T follicular helper cell (primary cell): ENCODE data around the gene RNF169.

ENCODE experiments used
- DNase-seq: peaks from one replicate; pipeline ENCODE4 v3.0.0-alpha.2; 2020; ENCODE audit warnings: low read depth
- total RNA-seq, 2 experiments: gene quantifications; one replicate each; lab custom pipeline; 2026; lab: John Stamatoyannopoulos, UW

RNF169 gene, protein sequence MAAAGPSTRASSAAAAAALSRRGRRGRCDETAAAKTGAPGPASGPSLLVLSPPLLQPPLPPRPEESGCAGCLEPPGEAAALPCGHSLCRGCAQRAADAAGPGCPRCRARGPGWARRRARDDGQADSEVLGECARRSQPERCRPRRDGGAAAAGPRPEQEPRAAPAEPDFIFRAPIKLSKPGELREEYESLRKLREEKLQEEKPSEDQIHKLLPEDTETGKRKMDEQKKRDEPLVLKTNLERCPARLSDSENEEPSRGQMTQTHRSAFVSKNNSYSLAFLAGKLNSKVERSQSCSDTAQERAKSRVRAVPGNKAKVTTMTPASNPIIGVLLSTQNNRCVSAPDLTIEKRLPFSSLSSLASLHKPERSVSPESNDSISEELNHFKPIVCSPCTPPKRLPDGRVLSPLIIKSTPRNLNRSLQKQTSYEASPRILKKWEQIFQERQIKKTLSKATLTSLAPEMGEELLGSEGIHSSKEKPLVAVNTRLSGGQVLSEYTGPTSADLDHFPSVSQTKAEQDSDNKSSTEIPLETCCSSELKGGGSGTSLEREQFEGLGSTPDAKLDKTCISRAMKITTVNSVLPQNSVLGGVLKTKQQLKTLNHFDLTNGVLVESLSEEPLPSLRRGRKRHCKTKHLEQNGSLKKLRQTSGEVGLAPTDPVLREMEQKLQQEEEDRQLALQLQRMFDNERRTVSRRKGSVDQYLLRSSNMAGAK
- total RNA-seq, result 67.9 to 111 reads per million in 2 experiments

DNA sequence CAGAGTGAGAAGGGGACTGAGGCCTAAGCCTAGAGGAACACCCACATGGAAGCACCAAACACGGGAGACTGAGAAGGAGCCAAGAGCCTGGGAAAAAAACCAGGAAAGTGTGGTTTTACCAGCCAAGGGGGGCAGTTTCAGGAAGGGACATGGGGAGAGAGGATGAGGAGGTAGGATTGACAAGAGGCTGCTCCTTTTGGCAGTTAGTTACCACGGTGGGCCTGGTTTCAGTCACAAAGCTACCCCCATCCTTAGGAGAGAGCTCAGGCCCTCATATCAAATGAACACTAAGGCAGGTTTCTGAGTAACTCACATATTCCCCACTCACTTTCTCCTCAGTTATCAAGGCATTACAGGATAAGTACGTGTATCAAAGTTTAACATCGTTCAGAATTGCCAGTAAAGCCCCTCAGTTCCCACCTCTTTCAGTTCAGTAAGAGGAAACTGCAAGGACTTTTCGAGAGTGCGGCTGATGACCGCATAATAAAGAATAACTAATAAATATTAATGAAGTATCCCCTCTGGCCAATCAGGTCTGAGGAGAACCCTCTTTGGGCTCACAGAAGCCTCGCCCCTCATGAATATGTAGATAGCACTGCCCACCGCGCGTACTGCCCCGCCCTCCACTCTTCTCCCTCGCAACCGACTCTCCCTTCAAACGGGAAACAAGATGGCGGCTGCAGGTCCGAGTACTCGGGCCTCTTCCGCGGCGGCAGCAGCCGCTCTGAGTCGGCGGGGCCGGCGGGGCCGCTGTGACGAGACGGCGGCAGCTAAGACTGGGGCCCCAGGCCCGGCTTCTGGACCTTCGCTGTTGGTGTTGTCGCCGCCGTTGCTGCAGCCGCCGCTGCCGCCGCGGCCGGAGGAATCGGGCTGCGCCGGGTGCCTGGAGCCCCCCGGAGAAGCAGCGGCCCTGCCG is at the start of gene RNF169:
Gene RNF169 (plus strand): TSS at position 639 of the 916 bp plus-strand sequence. CDS start 32 bp downstream, at position 671.
- DNase-seq, result peak; percentile 83

DNA sequence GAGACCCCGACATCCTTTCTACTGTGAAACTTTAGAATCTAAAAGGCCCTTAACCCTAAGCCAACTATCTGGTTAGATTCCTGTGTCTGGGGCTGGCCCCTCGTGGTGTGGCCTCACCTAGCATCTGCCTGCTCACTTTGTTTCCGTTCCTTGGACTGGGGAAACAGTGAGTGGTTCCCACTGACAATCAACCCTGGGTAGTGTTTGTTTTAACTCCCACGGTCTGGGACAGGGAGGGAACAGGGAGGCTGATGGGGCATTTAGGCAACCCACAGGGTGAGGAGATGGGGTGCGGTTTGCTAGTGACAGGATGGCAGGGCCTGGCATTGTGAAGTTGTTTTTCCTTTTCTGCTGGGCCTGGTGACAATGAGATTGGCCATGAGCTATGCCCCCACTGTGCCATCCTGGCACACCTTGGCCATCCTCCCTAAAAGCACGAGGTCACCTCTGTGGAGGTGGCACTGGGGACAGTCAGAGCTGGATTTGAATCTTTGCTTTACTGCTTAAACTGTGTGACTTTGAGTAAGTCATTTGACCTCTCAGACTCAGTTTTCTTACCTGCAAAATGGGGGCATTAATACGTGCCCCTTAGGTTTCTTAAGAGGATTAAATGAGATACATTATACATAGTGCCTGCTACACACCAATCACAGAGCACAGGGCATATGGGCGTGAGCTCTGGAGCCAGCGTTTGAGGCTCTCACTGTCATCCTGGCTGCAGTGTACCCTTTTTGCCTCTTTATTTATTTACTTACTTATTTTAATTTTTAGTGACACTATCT is 48.8 kb upstream of the RNF169 start:
- DNase-seq, result no peak

DNA sequence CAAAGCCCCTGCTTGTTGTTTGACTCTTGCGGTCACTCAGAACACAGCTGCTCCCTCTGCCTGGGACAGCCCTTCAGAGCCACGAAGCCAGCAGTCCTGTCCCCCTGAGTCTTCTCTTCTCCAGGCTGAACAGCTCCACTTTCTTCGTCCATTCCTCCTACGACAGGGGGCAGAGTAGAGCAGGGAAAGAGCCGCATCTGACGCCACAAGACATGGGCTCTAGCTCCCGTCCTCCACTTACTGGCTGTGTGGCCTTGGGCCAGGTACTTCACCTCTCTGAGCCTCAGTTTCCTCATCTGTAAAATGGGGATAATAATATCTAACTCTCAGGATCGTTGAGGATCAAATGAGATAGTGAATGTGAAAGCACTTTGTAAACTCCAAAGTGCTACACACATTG is 47.3 kb upstream of the RNF169 start:
- no peak for DNase-seq

DNA sequence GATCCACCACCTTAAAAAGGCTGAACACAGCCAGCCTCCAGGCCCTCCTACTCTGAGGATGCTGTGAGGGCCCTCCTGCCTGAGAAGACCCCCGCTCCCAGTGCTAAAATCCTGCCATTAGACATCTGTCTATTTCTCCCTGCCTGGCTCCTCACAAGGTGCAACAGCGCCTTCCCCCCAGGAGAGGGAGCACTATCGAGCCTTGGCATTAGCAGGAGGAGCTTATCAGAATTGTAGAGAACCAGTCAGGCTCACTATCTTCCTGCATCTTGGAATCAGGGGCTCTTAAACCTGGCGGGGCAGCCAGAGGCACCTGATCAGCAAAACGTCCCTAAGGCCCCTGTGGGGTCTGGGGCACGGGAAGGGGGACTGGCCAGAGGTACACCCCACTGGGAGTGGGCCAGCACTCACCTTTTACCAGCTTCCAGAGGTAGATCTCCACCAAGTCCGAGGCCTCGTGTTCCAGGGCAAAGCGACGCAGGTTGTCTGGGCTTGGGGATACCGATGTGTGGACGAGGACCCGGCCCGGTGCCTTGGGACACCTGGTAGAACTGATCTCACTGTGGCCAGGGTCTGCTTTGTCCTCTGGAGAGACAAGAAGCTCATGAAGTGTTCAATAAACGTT is 46.2 kb upstream of the RNF169 start:
- peak; percentile 34 for DNase-seq

DNA sequence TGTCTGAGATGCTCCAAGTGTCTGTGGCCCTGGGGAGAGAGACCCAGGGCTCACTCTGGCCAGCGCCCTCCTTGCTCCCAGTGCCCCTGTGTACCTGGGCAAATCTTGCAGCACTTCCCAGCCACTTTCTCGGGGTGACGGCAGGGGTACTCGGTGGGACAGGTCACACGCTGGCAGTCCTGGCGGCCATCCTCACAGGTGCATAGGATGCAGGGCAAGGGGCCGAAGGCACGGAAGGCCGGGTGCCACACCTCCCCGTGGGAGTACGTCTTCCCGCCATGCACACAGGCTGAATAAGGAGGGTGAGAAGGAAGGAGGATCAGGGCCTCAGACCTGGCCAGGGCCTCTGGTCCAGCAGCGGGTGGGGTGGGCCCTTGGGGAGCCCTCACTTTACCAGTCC is 45.4 kb upstream of the RNF169 start:
- DNase-seq, result no peak

DNA sequence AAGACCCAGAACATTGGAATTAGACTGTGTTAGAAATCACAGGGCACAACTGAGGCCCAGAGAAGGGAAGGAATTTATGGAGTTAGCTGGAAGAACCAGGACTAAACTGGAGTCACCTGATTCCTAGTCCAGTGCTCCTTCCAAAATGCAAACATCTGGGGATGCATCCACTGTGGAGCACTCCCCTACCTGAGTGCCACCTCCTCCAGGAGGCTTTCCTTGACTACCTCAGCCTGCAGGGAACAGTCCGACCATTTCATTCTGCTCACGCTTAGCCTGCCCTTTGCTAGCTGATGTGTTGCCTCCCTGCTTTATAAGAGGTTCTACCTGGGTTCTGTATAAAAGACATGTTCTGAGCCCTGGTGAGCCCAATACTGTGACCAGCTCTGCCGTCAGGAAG is 41.5 kb upstream of the RNF169 start:
- no peak for DNase-seq

DNA sequence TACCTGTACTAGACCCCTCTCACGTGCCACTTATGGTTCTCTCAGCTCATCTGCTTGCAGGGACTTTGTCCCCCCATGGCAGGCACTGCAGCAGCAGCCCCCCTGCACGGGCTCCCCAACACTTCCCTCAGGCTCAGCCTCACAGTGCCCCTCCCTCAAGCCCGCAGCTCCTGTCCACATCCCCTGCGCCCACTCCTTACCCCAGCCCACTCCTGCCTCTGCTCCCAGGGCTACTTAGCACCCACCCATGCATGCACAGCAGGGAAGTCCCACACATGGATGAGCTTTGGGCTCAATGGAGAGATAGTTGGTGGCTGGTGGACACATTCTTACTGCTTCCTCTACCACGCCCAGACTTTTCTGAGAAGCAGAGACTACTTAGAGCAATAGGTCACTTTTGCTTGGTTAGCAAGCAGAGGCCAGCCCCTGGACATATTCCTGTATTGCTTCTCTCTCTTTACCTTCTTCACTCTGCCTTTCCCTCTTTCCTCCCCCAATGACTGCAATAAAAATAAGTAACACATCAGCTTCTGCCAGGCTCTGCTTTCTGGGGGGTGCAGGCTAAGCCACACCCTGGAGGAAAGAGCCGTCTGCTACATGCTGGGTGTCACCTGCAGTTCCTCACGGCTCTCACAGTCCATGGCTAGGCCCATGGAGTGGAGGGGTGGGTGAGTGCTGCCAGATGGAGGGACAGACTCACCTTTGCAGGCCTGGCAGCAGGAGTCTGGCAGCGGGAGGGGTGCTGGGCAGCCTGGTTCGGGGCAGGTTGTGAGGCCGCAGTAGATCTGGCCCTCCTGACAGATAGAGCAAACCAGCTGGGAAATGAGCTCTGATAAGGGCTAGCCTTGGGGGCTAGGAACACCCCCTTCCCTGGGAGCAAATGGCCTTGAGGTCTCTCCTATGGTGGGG is 40.8 kb upstream of the RNF169 start:
- DNase-seq, result no peak

DNA sequence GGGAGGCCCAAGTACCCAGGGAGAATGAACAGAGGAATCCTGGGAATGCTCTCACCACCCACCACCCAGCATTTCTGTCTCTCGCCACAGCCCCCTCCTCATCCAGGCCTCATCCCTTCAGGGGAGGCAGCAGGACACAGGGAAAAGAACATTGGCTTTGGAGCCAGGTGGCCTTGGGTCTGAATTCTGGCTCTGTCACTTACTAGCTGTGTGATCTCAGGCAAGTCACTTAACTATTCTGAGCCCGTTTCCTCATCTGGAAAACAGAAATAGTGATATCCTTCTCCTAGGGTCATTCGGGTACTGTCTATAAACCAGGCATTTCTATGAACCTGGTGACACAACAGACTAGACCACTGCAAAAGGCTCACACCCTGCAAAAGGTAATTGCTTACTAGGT is 39.5 kb upstream of the RNF169 start:
- DNase-seq, result no peak

DNA sequence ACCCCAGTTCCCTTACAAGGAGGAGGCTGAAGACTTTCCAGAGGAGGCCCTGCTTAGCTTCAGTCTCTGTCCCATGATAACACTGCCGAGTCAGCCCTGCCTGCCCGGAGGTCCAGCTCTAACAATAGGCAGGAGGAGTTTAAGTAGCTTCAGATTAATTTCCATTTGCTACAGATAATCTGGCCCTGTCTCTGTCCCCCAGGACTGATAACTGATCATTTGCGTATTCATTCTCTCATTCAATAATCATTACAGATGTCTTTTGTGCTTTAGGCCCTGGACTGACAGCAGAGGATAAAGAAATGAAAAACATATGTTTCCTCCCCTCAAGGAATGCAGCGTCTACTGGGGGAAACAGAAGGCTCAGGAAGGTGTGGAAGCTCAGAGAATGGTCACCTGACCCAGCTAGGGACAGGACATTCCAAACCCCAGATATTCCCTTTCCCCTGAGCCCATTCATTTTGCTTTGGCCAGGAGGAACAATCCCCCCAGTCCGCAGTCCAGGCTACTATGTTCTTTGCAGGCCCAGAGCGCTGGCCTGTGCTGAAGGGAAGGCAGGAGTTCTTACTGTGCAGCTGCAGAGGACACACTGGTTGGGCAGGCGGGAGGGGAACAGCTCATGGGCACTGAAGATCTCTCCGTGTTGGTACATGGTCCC is 38.2 kb upstream of the RNF169 start:
- DNase-seq, result no peak

DNA sequence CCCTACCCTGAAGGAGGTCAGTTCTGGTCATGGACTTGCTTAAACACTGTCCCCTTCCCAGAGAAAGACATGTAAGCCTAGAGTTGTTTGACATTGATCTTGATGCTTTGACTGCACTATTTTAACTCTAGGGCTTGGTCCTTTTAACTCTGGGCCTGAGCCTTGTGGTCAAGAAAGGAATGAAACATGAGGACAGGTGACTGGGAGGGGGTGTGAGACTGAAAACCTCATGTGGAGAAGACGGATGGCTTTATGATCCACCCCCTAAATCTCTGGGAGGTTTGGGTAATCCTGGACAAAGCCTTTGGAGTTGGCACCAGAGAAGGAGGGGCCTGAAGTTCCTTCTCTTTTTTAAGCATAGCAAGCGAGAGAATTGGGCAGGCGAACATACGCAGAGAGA is 35.0 kb upstream of the RNF169 start:
- DNase-seq, result no peak

DNA sequence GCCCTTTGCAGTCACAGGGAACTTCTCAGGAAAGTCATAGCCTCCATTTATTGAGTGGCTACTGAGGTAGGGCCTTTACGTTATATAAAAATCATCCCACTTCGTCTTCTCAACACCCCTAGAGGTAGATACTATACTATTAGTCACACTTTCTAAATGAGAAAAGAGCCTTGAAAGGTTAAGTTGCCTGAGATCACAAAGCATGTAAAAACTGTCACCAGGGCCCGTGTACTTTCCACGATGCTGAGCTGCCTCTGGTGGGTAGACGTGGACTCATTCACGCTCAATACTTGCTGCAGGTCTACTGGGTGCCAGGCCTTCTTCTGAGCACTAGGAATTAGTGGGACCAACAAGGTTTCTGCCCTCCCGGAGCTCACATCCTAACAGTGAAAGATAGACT is 33.7 kb upstream of the RNF169 start:
- DNase-seq, result no peak

DNA sequence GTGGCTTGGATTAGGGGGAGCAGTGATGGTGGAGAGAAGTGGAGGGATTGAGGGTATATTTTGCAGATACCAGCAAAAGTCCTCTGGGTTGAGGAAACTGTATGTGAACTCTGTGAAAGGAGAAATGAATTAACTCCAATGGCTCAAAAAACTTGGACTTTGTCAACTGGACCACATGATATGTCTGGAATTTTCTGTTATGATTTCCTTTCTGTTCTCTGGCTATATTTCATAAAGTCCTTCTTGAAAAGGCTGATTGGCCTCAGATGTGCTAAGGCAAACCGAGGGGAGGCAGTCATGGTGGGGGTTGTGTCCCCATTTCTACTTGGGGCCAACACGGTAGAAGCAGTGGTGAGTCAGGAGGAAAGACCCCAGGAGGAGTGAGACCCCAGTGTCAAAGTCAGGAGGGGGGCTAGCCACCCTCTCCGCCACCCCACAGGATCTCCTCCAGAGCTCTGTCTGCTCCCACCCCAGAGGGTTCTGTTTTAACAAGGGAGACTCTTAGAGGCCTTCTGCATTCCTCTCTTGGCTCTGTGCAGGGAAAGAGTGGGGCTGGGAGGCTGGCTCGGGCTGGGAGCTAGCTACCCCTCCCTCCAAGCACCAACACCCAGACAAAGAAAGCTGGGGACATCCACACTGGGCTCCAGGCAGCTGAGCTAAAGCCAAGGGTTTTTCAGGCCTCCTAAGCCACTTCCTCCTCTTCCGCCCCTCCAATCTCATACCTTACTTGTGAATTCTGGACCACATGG is 31.3 kb upstream of the RNF169 start:
- no peak for DNase-seq

DNA sequence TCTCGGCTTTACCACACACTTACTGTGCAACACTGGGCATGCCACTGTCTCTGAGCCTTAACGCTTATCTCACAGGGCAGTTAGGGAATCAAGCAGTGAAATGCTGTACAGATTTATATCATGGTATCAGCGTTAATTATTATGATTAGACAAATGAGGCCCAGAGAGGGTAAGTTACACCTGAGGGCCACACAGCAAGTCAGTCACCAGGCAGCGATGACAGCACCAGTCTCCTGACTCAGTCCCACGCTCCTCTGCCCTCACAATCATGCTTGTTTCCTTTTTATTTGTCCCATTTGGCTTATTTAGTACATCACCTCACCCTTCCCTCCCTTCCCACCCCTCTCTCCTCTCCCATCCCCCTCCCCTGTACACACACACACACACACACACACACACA is 29.6 kb upstream of the RNF169 start:
- no peak for DNase-seq

DNA sequence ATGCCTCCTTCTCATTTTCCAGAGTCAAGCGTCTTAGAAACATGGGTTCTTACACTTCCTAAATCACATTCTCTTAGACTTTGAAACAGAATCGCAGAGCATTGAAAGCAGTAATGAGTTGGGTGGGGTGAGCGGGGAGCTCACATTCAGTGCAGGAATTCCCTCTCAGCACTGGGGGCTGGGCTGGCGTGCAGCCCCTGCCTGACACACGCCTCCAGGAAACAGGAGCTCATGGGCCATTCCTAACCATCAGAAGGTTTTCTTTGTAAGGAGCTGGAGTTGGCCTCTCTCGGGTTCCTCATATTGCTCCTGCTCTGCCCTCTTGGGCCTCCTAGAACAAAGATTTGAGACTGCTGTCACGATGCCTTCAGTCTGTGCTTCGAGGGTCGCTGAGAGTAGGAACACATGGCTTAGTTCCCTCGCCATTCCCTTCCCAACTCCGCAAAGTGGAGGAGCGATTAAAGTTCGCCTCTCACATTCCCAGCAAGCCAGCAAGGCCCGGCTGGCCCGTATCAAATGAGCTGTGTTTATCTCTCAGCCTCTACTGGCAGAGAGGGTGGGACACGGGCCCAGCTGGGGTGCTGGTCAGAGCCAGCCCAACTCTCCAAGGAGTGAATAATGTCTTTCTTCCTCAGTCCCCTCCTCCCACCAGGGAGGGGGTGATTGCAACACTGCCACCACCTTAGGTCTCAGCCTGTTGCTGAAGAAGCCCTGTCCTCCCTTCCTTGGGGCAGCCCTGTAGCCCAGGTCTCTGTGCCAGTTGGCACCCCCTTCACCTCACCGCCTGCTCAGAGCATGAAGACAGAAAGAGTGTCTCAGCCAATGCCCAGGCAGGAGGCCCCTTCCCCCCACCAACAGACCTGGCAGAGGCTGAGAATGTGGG is 27.8 kb upstream of the RNF169 start:
- no peak for DNase-seq

DNA sequence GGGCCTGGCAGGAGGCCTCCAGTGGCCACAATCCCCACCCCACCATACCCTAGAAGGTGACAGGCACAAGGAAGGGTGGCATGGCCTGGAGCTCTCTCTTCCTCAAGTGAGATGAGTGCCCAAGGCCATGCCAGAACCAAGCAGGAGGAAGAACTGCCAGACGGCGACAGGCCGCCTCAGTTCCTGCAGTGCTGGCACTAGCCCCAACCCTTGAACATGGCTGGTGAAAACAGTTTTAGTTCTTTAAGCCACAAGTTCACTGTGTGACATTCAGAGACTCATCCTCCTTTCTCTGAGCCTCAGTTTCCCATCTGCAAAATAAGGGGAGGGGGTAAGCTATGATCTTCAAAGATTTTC is 27.2 kb upstream of the RNF169 start:
- DNase-seq, result no peak

DNA sequence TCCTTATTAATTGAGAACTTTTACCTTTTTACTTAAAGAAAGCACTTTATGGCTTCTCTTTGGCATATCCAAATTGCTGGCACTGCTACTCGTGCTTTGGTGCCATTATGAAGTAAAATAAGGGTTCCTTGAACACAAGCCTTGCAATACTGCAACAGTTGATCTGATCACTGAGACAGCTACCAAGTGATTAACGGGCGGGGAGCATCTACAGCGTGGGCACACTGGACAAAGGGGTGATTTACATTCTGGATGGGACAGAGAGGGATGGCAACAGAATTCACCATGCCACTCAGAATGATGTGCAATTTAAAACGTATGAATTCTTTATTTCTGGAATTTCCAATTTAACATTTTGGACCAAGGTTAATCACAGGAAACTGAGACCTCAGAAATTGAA is 25.1 kb upstream of the RNF169 start:
- no peak for DNase-seq

DNA sequence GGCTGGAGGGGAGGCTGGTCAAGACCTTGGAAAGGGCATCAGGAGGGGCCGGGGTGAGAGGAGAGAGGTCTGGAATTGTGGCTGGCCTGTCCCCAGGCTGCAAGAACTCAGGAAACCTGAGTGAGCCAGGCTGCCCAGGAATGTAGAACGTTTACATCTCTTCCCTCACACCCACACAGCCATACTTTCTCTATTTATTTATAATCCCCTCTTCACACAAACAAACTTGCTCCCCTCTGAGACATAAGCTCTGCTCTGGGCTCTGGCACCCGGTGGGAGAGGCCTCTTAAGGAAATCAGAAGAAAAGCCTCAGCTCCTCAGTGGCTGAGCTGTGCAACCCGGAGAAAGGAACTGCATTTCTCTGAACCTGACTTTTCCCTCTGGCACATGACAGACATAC is 22.9 kb upstream of the RNF169 start:
- no peak for DNase-seq
